CD4-positive, alpha-beta T cell treated with Interleukin-6 for 4 hours (primary cell): Measurements from ENCODE around the gene SRMS.

Experiments used
- DNase-seq: peaks from one replicate; pipeline ENCODE4 v3.0.0-alpha.2; 2020; ENCODE audit warnings: mixed read lengths

Gene SRMS

DNA sequence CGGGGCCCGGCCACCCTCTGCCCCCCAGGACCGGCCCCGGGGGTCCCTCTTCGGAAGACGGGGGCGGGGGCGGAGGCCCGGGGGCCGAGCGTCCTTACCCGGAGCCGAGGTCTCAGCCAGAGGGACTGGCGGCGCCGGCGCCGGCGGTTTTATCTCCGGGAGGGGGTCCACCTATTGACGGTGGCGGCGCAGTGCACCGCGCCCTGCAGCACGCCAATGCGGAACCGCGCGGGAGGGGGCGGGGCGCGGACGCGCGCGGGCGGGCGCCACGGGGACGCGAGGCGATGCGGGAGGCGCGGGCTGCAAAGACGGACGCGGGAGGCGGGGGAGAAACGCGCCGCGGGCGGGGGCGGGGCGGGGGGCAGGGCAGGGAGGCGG lies 48.6 kb downstream of the SRMS start, which contains the start of gene EEF1A2:
Gene EEF1A2 (minus strand): TSS at position 124 of the 378 bp plus-strand sequence. CDS start 1,320 bp downstream, outside the sequence.
- DNase-seq, result peak; percentile 70

DNA sequence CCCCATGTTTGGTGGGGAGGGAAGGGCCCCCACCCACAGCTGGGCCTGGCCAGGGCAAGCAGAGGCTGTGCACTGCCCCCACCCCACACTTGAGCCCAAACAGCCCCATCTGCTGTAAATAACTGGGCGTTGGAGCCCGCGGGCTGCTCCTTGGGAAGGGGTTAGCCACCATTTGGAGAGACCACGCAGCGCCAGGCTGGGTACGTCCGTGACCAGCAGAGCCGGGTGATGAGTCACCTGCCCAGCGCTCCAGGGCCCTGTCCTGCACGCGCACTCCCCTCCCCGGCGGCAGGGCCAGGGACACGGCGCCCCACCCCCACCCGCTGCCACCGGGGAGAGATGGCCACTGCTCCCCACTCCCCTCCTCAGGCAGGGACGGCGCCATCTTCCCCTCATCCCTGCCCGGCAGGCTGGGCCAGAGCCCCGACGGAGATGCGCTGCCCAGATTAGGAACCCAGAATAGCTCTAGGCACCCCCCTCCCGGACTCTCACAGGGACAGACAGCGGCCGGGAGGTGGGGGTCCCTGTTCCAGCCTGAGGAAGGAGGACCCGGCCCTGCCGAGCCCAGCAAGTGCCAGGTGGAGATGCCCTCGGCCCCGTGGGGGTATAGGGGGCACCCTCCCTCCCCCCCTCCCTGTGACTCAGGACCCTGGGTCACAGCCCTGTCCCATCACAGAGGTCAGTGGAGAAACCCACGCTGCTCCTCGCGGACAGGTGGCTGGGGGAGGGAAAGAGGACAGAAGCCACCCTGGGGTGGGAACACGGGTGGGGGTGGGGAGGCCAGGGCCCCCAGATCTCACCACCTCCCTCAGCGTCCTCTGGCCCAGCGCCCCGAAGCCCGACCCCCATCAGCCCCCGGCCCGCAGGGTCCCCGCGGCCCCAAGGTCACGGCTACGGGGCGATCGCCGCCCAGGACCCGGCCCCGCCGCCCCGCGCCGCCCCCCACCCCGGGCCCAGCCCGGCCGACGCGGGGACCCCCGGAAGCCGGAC lies 49.3 kb downstream of the SRMS start:
- DNase-seq, result peak; percentile 17

DNA sequence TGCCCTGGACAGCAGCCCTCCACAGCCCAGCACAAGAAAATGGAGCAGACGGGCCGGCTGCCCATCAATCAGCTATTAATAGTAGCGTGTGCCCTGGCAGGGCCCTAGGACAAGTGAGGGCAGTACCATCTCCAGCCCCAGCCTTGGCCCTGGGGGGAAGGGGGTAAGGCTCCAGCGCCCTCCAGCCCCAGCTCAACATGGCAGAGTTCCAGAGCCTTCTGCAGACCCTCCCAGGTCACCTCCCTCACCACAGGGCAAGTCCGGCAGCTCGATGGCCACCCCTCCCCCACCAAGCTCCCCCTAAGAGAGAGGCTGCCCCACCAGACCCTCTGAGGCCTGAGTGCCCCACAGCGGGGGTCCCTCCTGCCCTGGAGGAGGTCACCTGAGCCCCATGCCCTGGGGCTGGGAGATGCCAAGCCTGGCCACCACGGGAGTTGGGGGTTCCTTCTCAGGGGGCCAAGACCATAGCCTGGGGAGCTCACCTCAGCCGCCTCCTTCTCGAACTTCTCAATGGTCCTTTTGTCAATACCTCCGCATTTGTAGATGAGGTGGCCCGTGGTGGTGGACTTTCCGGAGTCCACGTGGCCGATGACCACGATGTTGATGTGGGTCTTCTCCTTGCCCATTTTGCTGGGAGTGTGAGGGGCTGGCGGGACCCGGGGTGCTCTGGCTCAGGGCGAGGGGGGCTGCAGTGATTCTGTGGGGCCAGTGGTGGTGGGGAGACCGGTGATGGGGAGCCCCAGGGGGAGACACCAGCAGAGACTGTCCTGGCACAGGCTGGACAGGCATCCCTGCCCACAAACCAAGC lies 50.2 kb downstream of the SRMS start:
- no peak for DNase-seq

DNA sequence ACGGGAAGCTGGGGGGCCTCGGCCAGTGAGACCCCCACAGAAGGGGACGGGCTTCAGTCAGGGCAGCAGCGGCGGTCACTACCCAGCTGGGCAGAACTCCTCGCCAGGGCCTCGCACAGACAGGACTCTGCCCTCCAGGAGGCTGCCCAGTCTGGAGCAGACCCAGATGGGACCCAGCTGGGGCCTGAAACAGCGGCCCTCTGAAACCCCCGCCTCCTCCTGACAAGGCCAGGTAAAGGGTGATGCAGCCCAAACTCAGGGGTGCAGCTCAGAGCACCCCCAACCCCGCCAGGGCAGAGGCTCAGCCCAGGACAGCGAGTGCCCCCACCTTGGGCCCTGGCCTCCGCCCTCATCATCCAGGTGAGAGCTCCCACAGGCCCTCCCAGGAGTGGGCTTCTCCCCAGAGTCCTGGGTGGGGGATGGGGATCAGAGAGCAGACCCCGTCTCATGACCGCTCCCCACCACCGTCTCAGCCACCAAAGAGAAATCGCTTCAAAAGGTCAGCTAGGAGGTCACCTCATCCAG lies 50.9 kb downstream of the SRMS start:
- no peak for DNase-seq

DNA sequence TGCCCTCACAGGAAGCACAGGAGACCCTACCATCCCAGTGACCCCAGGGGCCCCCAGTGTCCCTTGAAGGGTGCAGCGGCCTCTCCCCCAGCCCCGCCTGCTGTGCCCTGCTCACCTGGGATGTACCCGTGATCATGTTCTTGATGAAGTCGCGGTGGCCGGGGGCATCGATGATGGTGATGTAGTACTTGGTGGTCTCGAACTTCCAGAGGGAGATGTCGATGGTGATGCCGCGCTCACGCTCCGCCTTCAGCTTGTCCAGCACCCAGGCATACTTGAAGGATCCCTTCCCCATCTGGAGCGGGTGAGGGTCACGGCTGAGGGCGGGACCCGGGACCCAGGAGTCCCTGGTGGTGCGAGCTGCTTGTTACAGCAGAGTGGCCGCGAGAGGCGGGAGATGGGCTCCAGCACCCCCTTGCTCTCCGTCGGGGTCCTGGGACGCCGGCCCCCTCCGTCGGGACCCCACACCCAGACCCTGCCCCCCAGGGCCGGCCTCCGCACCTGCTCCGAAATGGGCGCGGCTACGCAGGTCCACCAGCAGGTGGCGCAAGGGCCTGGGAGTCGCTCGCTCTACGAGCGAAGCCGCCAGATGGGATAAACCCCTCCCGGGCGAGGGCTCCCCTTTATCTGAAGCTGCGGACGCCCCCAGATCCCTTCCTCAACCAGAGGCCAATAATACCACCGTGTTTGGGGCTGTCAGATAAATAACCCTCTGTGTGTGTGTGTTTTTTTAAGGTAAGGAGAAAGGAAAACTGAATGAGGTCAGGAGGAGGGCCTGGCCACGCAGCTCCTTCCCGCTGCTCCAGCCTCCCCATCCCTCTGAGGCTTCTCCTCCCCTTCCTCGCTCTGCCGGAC lies 51.6 kb downstream of the SRMS start:
- DNase-seq, result peak; percentile 84

DNA sequence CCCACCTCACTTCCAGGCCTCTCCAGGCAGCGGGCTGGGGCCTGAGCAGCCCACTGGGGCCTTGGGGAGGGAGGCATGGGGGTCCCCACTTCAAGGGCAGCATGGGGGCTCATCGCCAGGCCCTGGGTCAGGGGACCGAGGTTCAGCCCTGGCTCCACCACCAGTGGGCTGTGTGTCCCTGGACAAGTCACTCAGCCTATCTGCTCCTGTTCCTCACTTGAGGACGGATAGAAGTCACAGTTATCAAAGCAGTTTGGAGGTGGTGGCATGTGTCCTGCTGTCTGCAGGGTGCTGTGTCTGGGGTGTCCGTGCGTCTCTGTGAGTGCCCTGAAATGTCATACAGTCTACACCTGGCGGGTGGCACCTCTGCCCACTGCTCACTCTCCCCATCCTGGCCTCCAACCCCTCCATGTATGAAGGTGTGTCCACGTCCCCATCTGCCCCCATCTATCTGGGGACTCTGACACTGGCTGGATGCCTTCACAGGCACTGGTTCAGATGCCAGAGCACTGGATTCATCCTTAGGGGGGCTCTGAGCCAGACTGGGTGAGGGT lies 52.3 kb downstream of the SRMS start:
- no peak for DNase-seq

DNA sequence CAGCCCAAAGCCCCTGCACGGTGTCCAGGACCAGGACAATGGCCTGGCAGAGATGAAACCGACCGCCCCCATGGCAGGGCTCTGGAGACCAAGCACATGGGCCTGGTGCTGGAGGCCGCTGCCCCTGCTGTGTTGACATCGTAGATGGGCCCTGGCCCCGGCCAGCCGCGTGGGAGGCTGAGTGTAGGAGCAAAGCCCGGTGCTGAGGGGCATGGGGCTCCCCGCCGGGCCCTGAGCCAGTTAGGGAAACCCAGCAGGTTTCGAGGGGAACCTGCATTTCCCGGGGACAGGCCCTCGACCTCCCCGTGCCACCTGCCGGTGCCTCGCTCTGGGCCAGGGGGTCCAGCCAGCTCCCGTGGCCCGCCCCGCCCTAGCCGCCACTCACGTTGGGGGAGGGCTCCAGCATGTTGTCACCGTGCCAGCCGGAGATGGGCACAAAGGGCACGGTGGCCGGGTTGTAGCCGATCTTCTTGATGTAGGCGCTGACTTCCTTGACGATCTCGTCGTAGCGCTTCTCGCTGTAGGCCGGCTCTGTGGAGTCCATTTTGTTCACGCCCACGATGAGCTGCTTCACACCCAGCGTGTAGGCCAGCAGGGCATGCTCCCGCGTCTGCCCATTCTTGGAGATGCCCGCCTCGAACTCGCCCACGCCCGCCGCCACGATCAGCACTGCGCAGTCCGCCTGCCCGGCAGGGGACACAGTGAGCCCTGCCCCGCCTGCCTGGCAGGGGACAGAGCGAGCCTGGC lies 53.0 kb downstream of the SRMS start:
- no peak for DNase-seq

DNA sequence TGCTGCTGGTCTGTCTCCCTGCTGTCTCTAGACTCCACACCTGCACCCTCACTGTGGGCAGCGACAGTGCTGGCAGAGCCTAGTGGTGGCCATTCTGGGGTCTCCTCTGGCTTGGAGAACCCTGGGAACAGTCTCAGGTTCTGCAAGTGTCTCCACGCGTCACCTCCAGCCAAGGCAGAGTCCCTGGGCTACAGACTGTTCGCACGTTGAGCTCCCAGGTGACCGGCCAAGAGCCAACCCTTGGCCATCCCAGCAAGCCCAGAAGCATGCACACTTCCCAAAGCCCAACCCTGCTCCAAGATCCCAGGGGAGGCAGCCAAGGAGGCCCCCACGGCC lies 53.5 kb downstream of the SRMS start:
- no peak for DNase-seq

DNA sequence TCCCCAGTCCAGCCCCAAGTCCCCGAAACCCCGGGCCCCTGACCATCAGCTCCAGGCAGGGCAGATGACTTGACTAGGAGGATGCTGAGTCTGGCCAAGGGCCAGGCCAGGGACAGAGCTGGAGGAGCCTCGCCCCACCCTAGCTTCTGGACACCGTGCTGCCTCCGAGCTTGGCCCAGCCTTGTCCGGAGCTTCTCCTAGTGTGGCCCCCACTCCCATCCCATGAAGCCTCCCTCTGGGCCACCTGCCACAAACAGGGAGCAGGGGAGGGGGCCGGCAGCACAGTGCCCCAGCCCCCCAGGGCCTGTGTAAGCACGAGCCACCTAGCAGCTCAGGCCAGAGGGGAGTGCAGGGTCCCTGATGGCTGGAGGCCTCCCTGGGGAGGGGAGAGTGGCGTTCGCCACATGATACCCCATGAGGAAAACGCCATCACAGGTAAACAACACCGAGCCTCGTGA lies 54.0 kb downstream of the SRMS start:
- DNase-seq, result no peak

DNA sequence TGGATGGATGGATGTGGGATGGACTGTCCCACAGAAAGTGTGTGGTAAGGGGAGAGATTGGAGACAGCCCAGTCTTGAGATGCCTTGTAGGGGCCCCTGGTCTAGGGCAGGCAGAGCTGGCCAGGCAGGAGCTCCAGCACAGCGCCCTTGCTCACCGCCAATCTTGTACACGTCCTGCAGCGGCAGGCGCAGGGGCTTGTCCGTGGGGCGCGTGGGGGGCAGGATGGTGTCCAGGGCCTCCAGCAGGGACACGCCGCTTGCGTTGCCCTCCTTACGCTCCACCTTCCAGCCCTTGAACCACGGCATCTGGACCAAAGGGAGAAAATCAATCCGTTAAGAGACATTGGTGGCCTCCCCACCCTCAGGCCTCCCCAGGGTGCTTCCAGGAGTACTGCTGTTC lies 54.6 kb downstream of the SRMS start:
- no peak for DNase-seq

DNA sequence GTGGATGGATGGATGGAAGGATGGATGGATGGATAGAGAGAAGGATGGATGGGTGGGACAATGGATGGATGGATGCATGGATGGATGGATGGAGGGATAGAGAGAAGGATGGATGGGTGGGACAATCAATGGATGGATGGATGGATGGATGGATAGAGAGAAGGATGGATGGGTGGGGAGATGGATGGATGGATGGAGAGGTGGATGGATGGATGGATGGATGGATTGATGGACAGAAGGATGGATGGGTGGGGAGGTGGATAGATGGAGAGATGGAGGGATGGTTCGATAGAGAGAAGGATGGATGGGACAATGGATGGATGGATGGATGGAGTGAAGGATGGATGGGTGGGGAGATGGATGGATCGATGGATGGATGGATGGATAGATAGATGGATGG lies 55.0 kb downstream of the SRMS start:
- DNase-seq, result no peak

DNA sequence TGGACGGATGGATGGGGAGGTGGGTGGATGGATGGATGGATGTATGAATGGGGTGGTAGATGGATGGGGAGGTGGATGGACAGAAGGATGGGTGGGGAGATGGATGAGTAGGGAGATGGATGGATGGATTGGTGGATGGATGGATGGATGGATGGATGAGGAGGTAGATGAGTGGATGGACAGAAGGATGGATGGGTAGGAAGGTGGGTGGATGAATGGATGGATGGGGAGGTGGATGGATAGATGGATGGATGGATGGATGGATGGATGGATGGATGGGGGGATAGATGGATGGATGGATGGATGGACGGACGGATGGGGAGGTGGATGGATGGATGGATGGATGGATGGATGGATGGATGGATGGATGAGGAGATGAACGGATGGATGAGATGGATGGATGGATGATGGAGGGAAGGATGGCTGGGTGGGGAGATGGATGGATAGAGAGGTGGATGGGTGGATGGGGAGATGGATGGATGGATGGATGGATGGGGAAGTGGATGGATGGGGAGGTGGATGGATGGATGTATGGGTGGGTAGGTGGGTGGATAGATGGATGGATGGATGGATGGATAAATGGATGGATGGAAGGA lies 55.8 kb downstream of the SRMS start:
- DNase-seq, result no peak

DNA sequence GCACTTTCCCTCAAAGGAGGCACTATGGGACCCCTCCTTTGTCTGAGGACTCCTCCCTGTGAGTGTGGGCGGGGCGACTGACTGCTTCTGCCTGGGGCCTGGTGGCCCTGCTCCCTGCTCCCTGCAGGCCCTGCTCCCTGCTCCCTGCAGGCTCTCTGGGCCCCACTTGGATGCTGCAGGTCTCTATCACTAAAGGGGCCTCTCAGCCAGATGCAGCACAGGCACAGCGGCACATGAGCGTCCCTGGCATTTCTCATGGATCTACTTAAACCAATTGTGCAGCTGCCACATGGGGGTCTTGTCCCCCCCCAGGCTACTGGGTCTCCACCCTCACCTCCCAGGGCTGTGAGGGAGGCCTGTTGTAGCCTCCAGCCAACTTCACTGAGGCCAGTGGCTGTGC lies 56.5 kb downstream of the SRMS start:
- DNase-seq, result no peak
